HG02763 (cell line): ENCODE measurements around the gene SRSF4.
"Not testable (repeated sequence)": the region's sequence is repeated elsewhere in the genome, so short reads cannot be mapped to it uniquely, and the experiment has no call there.

Source experiments
- ATAC-seq: cut with Tn5 transposase; IDR thresholded peaks from one replicate; pipeline ENCODE4 v1.9.1; 2021; ENCODE audit warnings: mild to moderate bottlenecking, moderate library complexity; ENCODE audit not compliant: unreplicated experiment

SRSF4 gene

DNA sequence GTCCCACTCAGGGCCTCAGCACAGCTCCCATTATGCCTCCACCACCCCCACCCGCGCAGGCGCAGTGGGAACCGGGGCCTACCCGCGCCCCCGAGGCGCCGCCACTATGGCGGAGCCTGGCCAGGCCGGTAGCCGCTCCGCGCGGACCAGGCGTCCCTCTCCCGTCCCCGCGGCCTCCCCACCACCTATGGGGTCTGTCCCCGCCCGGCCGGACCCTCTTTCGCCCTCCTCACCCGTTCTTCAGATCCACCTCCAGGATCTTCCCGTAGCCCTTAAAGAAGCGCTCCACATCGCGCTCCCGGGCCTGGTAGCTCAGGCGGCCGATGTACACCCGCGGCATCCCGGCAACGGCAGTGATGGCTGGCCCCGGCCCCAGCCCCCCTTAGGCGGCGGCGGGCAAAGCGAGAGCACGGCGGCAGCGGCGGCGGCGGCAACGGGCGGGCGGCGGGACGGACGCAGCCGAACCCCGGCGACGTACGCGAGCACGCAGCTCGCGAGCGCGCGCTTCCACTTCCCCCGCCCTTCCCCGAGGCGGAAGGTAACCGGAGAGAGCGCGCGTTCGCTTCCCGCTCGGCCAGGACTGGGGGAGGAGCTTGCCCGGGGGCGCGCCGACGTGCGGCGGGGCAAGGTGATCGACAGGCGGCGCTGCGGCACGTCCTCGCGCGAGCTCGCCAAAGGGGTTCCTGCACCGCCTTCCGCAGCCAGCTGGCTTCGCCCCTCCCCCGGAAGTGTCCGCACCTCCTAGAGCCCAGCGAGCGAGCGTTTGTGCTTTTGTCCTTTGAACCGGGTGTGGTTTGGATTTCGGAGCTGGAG is at the start of gene SRSF4:
SRSF4 (minus strand) TSS at position 488 of the 813 bp plus-strand sequence; CDS start at position 340, 148 bp downstream.
- ATAC-seq: peak; percentile 83

DNA sequence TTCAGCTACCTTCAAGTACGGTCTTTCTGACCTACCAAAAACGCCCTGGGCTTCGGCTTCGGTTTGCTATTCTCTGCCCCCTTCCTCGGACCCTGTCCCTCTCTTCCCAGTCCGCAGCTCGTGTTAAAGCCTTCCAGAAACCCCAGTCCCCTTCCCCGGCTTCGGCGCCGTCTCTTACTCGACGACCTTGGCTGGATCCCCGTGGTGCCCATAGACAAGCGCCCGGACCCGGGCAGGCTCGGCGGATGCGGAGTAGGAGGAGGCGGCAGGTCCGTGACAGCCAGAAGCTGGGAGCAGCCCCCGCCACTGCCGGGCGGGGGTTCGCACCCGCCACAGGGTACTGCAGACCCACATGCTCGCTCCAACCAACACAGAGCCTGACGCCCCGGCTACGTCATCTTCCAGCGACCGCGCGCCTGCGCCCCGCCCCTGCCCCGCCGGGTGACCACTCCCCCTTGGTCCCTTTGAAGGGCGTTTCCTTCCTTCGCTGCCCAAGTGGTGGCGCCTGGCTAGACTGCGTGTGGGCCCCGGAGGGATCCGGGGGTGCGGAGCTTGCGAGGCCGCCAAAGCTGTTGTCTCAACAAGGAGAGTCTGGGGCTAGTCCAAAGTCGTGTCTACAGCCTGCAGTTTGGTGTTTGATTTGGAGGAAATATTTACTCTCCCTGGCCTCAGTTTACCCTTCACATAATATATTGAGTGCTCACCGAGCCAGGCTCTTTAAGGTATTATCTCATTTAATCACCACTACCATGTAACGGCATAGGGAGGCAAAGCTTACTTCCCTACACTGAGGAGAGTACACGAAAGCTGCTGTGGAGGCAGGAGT is 49.1 kb upstream of the SRSF4 start, which contains the start of gene MECR:
MECR (minus strand) TSS at position 382 of the 826 bp plus-strand sequence; CDS start at position 354, 28 bp downstream.
- ATAC-seq: peak; percentile 90

- no peak for ATAC-seq
Measured at GRCh38 chr1:29230204-29230552, 48.5 kb upstream of the SRSF4 start.

- ATAC-seq: no peak
Measured at GRCh38 chr1:29227511-29227910, 45.8 kb upstream of the SRSF4 start.

GRCh38 chr1:29225361-29225760 is 43.7 kb upstream of the SRSF4 start:
- no peak for ATAC-seq

GRCh38 chr1:29224356-29224837 is 42.7 kb upstream of the SRSF4 start:
- ATAC-seq: no peak

- ATAC-seq: no peak
Measured at GRCh38 chr1:29223521-29223920, 41.8 kb upstream of the SRSF4 start.

GRCh38 chr1:29222686-29223085 is 41.0 kb upstream of the SRSF4 start:
- ATAC-seq: no peak

- not testable (repeated sequence) for ATAC-seq
Measured at GRCh38 chr1:29222260-29222659, 40.6 kb upstream of the SRSF4 start.

DNA sequence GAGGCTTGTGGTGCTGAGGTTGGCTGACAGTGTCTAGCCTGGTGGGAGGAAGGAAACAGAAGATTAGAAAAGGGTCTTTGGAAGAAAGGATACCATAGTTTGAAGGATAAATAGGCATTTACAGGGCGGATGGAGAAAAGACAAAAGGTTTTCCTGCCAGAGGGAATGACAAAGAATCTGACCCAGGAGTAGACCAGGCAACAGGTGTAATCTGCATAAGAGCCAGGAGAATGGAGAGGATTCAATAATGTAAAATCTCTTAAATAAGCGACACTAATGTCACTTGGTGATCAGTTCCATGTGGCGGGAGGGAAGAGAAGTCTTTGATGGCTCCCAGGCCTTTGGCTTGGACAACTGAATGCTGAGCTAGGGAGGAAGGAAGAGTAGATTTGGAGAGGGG is 39.6 kb upstream of the SRSF4 start:
- ATAC-seq: no peak

GRCh38 chr1:29218223-29218622 is 36.5 kb upstream of the SRSF4 start:
- no peak for ATAC-seq

- ATAC-seq: no peak
Measured at GRCh38 chr1:29217633-29218032, 35.9 kb upstream of the SRSF4 start.

- no peak for ATAC-seq
Measured at GRCh38 chr1:29213055-29213454, 31.4 kb upstream of the SRSF4 start.

DNA sequence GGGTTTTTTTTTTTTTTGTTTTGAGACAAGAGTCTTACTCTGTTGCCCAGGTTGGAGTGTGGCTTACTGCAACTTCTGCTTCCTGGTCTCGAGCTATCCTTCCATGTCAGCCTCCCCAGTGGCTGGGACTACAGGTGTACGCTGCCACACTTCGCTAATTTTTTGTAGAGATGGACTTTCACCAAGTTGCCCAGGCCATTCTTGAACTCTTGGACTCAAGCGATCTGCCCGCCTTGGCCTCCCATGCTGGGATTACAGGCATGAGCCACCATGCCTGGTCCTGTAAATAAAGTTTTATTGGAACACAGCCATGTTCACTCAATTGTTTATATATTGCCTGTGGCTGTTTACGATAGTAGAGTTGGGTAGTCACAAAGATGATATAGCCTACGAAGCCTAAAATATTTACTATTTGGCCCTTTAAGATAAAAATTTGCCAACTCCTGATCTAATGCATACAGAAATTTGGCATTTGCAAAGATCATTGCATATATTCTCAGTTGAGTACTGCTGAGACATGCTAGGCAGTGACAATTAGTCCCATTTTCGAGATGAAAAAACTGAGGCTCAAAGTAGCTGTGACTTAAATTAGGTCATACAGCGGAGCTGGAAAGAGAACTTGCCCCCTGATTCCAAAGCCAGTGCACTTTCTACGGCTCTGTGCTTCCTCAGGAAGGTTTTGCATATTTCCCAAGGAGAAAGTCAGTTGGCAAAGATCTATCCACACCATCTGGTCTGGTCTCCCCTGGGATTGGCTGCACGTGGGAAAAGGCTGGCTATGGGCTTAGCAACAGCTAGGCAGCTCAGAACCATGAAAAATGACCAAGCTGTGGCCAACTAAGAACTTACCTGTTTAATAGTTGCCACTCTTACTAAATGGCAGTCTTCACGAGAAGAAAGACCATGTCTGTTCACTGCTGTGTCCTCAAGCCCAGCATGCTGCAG is 29.7 kb upstream of the SRSF4 start:
- no peak for ATAC-seq

DNA sequence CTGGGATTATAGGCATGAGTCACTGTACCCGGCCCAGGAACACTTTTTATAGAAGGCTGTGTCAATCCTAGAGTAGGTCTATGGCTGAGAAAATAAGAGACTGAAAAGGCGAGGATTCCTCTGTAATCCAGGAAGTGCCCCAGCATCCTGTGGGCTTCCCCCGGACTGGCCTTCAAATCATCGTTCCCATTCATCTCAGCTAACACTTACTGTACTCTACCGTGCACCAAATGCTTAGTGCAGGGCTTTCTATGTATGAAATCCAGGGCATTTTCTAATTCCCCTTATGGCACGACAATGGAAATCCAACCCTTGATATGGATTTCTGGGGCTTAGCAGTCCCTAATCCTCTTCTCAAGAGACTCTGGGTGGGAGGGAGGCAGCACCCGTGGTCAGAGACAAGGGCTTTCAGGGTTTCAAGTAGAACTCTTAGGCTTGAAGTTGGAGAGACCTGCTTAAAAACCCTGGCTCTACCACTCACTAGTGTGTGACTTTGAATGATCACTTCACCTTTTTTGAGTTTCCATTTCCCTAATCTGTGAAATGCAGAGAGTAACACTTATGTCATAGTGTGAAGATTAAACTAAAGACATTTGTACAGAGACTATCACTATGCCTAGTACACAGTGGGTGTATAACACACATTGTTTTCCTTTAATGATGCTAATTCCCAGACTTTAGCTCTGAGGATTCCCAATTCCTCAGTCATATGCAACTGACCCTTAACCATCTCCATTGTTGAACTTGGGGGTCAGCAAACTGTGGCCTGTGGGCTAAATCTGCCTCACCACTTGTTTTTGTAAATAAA is 28.8 kb upstream of the SRSF4 start:
- no peak for ATAC-seq

GRCh38 chr1:29209173-29209572 is 27.5 kb upstream of the SRSF4 start:
- no peak for ATAC-seq

GRCh38 chr1:29208442-29208841 is 26.7 kb upstream of the SRSF4 start:
- no peak for ATAC-seq

DNA sequence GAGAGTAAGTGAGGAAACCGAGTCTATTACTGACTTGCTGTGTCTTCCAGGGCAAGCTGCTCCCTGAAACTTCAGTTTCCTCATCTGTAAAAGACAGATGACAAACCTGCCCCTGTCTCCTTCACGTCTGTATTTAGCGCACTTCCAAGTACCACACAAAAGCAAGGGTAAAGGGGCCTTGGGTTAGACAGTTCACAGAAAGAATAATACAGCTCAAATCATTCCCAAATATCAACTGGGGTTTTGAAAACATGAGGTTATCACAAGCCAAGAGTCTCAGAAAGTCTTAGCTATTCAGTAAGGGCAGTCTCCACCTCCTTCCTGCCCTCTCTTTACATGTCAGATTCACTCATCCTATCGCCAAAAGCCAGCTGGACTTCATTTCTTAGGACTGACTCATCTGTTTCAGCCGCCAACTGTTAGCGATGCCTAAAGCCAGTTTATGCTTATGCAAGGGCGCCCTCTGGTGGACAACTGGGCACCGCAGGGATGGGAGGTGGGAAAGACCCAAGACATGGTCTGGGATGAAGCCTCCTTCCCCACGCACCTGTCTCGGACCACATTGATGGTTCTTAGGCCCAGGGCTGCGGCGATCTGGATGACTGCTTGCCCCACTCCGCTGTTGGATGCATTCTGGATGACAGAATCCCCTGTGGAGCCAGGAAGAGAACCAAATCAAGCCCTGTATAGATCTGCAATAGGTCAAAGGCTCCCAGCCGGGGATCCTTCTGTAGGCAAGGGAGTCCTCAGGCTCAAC is 21.1 kb upstream of the SRSF4 start:
- ATAC-seq: peak; percentile 74

- no peak for ATAC-seq
Measured at GRCh38 chr1:29202053-29202452, 20.4 kb upstream of the SRSF4 start.
